TTC549 (cell line): ENCODE results near the gene EXOSC9.

Experiments
- FAIRE-seq: peaks from 2 replicates; lab custom pipeline; 2012; peaks lifted over from hg19 to GRCh38; lab: Jason Lieb, UNC

EXOSC9 gene

GRCh38 chr4:121789960-121790829 is 10.9 kb upstream of the EXOSC9 start:
- no peak for FAIRE-seq

DNA sequence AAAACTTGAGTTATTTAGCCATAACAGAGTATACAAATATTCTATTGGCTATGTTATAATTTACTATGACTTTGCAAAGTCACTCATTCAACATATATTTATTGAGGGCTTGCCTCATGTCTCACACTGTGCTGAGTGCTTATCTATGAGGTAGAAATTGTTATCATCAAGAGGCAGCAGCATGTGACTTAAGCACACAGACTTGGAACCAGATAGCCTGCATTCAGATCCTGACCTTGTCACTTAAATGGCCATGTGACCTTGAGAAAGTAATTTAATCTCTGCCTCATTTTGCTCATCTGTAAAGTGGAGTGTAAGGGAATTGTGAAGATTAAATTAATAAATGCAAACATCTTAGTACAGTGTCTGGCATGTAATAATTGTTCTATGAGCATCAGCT is 10.1 kb upstream of the EXOSC9 start:
- no peak for FAIRE-seq

DNA sequence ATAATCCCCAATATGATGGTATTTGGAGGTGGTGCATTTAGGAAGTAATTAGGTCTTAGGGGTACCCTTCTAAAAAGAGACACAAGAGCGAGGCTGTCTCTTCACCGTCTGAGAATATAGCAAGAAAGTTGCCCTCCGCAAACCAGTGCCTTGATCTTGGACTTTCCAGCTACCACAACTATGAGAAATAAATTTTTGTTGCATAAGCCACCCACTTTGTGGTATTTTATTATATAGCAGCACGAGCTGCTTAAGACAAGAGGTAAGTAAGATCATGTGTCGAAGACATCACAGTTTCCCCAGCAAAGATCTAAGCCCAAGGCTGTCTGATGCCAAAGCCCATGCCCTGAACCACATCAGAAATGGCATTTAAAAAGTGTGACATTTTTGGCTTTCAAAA is 9.6 kb upstream of the EXOSC9 start:
- FAIRE-seq: no peak

GRCh38 chr4:121792966-121793365 is 8.2 kb upstream of the EXOSC9 start:
- FAIRE-seq: no peak

GRCh38 chr4:121794505-121795188 is 6.5 kb upstream of the EXOSC9 start:
- no peak for FAIRE-seq

- no peak for FAIRE-seq
Observed at GRCh38 chr4:121796283-121796682, 4.8 kb upstream of the EXOSC9 start.

DNA sequence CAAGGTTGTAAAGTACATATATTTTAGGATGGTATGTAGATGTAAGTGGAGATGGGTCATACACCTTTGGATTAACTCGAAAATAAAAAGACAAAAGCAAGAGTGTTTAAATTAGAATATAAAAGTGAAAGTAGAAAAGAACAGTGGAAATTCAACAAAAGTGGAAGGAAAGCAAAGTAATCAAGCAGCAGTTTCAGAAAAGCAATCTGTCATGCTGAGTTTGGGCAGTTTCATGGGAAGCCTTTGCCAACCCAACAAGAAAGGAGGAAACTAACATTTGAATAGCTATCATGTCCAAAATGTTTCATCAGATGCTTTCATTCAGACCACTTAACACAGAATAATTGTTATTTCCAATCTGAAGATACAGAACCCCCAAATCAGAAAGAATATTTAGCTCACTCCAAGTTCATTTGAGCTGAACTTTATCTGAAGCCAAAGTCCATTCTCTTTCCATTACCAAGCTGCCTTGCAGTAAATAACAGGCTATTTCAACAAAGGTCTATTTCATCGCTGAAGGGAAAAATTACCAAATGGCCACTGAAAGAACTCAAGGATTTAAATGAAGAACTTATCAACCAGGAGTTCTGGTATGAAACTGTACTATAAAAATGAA is 1.8 kb upstream of the EXOSC9 start:
- no peak for FAIRE-seq

GRCh38 chr4:121799867-121800501 is 1.1 kb upstream of the EXOSC9 start:
- no peak for FAIRE-seq

- no peak for FAIRE-seq
Observed at GRCh38 chr4:121800638-121800960, 524 bp upstream of the EXOSC9 start.

GRCh38 chr4:121801715-121802075 is 572 bp downstream of the EXOSC9 start:
- FAIRE-seq: no peak

GRCh38 chr4:121806411-121806810 is 5.3 kb downstream of the EXOSC9 start:
- no peak for FAIRE-seq

- no peak for FAIRE-seq
Observed at GRCh38 chr4:121811122-121811521, 10.0 kb downstream of the EXOSC9 start.

- no peak for FAIRE-seq
Observed at GRCh38 chr4:121814756-121815155, 13.6 kb downstream of the EXOSC9 start.

- no peak for FAIRE-seq
Observed at GRCh38 chr4:121817006-121817405, 15.9 kb downstream of the EXOSC9 start.

- FAIRE-seq: no peak
Observed at GRCh38 chr4:121817701-121818100, 16.6 kb downstream of the EXOSC9 start.

DNA sequence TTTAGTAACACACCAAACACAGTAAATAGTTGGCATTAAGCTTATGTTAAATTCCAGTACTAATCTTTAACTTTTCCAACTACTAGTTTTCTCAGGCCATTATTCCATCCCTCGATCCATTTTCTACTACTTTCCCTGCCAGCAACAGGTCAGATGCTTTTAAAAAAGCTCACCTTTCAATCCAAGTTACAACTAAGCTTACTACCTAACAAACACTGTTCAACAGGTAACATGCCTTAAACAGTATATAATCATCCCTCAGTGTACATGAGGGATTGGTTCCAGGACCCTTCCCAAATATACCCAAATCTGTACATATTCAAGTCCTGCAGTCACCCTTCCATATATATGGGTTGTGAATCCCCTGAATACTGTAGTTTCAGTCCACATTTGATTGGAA is 17.1 kb downstream of the EXOSC9 start:
- FAIRE-seq: no peak

- no peak for FAIRE-seq
Observed at GRCh38 chr4:121819216-121819965, 18.3 kb downstream of the EXOSC9 start.

DNA sequence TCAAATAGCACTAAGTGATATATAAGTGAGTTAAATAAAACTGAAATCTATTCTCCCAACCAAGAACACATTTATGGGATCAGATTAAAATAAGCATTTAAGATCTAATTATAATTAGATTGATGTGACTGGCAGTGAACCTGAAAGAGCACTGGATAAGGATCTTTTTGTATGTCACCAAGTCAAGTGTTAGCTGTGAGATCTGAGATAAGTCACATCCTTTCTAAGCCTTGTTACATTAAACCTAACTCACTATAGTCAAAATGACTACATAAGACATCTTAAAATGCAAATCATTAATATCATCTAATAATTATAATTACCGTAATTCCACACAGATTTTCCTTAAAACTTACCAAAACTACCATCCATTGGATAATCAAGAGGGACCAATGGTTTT is 20.9 kb downstream of the EXOSC9 start:
- no peak for FAIRE-seq

DNA sequence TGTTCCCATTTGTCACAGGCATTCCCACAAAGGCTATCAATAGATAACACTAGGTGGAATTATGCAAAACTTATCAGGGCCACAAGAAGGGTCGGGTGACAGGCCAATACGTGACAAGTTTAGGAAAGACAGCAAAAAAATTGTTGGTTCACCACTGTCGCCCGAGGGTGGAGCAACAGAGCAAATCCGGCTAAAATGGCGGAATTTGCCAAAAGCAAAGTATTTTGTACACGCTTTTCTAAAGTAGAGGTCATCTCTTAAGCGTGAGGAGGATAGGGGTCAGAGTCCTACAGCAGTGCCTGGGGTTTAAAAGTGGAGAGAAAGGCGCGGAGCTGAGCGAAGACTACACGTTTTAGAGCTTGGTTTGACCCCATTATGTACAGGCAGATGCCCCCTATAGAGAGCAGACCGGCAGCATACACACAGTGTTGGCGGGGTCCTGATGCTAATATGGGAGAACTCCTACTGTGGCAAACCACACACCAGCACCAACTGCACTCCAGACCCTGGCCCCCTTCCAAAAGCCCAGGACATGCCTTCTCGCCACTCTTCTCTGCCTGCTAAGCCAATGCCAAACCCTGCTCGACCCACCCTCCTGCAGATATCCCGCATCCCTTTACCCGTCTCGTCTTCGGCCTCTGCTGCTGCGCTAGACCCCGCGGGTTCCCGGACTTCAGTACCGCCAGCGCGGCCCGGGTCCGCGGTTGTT is 21.8 kb downstream of the EXOSC9 start:
- no peak for FAIRE-seq

GRCh38 chr4:121823505-121824170 is 22.5 kb downstream of the EXOSC9 start, which contains the start of gene CCNA2:
TSS of gene CCNA2 (minus strand) at chr4:121823883. CDS start at chr4:121823628, 255 bp downstream.
- peak; percentile 93 for FAIRE-seq

DNA sequence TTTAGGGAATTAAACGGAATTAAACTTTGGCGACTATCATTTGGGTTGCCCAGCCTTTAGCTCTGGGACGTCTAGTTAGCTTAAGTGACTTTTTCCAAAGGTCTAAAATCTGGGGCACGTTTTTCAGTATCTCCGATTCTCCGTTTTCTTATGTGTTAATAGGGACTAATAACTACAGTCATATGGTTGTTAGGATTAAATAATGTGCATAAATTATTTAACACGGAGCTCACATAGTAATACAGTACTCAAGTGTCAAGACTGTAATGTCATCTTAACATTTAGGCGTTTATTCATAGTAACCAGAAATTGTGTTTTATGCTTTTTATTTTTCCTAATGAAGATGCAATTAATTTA is 23.0 kb downstream of the EXOSC9 start:
- FAIRE-seq: no peak
